GM21367 (cell line): ENCODE data around the gene TRAF3.
"Not testable (repeated sequence)": the region's sequence is repeated elsewhere in the genome, so short reads cannot be mapped to it uniquely, and the experiment has no call there.

Experiments used
- ATAC-seq: cut with Tn5 transposase; IDR thresholded peaks from one replicate; pipeline ENCODE4 v1.9.1; 2021; ENCODE audit not compliant: unreplicated experiment

TRAF3 gene

GRCh38 chr14:102750376-102750775 is 26.9 kb upstream of the TRAF3 start:
- no peak for ATAC-seq

DNA sequence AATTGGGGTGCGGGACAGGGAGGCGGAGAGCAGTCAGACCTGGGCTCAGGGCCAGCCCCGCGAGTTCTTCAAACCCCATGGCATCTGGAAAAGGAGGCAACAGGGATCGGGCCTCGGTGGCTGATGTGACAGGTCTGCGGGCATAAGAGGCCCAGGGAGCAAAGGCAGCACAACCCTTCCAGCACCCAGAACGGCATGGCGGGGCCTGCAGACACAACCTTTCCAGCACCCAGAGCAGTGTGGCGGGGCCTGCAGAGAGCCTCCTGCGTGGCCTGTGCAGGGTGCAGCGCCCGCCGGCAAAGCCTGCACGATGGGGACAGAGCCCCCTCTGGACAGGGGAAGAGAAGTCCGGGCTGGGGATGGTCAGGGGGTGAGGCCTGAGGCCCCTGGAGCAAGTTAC is 26.2 kb upstream of the TRAF3 start:
- no peak for ATAC-seq

DNA sequence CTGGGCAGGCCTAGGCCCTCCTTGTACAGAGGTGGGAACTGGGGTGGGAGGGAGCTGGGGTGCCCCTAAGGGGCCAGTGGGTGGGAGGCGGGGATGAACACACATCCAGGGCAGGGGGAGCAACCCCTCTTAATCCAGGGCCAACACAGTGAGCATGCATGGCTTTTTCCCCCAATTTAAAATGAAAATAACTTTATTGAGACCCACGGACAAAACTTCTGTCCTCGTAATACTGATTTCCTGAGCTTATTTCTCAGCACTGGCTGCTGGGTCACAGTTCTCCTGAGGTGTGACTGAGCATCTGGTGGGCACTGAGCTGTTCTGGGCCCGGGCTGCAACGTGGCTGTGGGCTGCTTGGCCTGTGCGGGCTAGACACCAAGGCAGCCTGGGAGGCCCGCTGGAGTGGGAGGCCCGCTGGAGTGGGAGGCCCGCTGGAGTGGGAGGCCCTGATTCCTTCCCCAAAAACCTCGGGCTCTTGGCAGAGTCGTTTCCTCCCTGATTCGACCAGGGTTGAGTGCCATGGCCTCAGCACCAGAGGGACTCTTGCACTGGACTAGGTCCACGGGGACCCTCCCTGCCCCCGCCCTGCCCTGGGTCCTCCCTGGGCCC is 24.9 kb upstream of the TRAF3 start:
- no peak for ATAC-seq

GRCh38 chr14:102754370-102755262 is 22.6 kb upstream of the TRAF3 start:
- no peak for ATAC-seq

- ATAC-seq = no peak
Observed at GRCh38 chr14:102757646-102758045, 19.6 kb upstream of the TRAF3 start.

- no peak for ATAC-seq
Observed at GRCh38 chr14:102758087-102758486, 19.2 kb upstream of the TRAF3 start.

GRCh38 chr14:102759456-102760187 is 17.6 kb upstream of the TRAF3 start:
- no peak for ATAC-seq

GRCh38 chr14:102760496-102761193 is 16.6 kb upstream of the TRAF3 start:
- ATAC-seq = no peak

DNA sequence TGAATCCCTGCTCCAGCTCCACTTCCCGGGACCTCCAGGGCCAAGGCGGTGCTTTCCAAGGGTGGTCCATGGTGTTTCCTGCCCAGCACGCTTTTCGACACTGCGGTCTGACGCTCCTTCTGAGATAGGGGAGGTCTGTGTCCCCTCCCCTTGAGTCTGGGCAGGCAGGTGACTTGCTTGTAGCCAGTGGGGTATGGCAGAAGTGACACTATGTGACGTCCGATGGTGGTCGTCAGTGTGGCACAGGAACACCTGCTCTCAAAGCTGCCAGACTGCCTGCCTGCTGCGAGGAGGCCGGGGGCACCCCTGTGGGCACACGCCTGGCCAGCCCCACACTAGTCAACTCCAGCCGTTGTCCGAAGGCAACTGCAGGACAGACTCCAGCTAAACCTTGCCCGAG is 16.0 kb upstream of the TRAF3 start:
- ATAC-seq = no peak

DNA sequence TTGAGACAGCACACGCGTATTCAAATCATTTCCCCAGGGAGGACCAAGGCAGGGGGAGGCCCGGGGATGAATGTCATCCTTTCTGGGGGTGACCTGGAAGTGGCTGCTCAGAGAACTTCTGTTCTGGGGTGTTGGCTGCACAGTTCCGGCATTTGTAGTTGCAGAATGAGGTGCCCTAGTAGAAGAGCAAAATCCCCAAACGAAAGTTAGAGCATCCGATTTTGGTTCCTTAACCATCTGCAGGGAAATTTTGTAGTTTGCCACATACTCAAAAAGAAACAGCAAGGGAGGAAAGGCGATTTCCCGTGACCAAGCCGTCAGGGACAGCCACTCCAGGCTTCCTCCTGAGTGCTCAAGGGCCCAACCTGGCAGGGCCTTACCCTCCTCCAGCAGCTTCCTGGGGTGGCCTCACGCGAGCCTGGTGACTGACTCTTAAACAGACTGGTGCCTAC is 13.0 kb upstream of the TRAF3 start:
- peak; percentile 47 for ATAC-seq

- ATAC-seq = not testable (repeated sequence)
Observed at GRCh38 chr14:102765770-102766169, 11.5 kb upstream of the TRAF3 start.

DNA sequence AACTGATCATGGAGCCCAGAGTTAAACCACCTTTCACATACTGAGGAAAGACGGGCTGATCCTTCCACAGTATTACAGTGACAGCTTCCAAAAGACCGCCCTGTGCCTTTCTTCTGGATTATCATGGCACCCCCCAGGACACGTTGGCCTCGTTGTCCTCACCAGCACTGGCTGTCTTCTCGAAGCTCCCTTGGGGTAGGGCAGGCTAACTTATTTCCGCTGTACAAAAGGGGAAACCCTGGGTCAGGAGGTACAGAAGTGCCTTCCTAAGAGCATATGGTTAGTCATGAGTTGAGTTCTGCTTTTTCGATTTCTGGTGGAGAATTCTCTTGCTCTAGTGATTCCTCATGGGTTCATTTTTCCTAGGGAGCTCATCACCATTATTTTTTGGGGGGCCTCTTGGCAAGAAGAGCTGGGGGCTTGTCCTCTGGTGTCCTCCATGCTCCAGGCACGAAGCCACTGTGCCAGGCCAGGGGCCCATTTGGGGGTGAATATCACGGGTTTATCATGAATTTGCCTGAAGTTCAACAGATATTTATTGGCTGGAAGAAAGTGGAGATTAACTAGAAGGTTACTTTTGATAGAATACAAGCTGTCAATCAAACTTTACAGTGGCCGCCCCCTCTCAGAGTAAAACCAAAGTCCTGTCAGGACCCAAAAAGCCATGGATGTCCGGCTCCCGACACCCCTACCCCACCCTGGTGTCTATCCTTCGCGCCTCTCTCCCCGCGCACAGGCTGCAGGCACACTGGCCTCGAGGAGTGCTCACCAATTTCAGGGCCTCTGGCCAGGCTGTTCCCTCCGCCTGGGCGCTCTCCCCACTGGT is 8.8 kb upstream of the TRAF3 start:
- peak; percentile 51 for ATAC-seq

DNA sequence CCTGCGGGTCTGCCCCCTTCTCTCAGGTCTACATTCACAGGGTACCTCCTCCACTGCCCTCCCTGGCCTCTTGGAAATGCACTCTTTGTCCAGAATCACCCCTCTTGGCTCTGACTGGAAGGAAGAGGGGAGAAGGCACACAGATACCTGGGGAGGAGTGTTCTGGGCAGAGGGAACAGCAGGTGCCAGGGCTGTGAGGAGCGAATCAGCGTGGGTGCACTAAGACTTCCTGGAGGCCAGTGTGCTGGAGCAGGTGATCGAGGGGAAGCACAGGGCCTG is 8.3 kb upstream of the TRAF3 start:
- ATAC-seq = no peak

DNA sequence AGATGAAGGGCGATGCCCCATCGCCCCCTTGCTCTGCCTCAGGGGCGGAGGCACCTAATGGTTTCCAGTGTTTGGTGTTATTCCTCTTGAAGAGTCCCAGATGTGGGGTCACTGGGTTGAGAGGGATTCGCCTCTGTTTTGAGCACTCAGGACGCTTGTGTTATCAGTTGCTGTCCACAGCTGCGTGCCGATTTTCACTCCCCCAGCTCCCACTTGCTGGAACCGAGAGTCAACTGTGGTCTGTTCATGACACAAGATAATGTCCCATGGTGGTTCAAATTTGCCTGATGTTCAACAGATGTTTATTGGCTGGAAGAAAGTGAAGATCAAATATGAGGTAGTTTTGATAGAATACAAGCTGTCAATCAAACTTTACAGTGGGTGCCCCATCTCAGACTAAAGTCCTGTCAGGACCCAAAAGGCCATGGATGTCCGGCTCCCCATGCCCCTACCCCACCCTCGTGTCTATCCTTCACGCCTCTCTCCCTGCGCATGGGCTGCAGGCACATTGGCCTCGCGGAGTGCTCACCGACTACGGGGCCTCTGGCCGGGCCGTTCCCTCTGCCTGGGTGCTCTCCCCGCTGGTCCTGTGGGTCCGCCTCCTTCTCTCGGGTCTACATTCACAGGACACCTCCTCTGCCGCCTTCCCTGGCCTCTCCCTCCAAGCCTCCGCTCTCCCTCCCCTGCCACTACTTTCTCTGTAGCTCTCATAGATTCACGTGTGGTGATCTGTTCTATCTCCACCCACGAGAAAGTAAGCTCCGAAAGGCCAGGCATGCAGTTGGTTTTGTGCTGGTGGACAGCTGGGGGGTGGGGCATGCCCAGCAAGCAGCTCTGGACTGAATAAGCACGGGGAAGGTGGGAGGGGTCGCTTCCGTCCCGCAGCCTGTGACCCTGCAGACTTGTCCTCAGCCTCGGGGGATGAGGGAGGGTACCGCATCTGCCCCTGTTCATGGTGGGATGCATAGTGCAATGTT is 6.8 kb upstream of the TRAF3 start:
- no peak for ATAC-seq

DNA sequence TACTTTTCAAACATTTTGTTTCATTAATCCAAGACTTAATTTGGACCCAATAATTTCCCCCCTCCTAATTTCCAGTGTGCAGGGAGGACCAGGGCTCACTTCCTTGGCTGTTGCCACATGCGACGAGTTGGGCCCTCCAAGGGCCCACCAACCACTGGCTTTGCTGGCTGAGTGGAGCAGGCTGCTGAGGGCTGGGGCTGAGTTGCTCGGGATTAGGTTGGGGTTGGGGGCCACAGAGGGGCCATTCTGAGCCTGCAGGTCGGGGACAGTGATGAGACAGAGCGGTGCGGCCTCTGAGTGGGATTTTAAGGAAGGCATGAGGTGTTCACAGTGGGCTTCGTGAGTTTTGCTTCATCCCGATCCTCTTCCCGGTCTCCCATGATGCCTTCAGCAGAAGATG is 6.1 kb upstream of the TRAF3 start:
- ATAC-seq = no peak

DNA sequence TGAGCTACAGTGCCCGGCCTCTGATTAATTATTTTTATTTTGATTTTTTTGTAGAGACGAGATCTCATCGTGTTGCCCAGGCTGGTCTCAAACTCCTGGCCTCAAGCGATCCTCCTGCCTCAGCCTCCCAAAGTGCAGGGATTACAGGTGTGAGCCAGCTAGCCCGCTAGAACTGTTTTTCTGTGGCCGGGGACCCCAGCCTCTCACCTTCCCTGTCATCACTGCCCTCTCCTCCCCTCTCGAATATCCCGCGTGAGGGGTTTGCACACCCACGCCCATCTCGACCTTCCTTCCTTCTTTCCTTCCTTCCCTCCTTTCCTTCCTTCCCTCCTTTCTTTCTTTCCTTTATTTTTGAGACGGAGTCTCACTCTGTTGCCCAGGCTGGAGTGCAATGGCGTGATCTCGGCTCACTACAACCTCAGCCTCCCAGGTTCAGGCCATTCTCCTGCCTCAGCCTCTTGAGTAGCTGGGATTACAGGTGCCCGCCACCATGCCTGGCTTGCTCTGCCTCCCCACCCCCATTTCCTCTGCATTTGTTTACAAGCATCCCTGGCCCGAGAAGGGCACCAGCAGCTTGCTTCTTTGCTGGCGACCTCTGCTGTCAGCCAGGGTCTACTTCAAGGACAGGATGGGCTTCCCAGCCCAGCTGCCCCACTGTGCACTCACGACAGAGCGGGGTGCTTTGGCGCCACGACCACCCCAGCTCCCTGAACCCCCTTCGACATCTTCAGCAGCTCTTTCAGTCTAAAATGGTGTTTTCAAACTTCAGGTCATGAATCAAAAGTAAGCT is 4.3 kb upstream of the TRAF3 start:
- no peak for ATAC-seq

- ATAC-seq = peak; percentile 33
Observed at GRCh38 chr14:102774391-102775153, 2.7 kb upstream of the TRAF3 start.
